Measurements from ENCODE around the gene MIGA1. TPM values are rescaled to one million over a fixed set of nuclear protein-coding genes. Genes with fewer than 3 reads are reported as not detected.

MIGA1 gene
- total RNA-seq, 1 experiment from 2014 or later, result 19.1 TPM

GRCh38 chr1:77925518-77925917 is 146.1 kb downstream of the MIGA1 start:
- no TSS peak for BruUV-seq (replicated peaks)
- DNase-seq, result no peak
- Mint-ChIP-seq H3K4me3 (ENCODE audit: low read depth, unreplicated experiment) (no peak overlapping the region), H3K27ac (ENCODE audit: unreplicated experiment) (no peak overlapping the region), H3K4me1 (ENCODE audit: low read depth, unreplicated experiment) (peaks cover 8% of the 10 kb centered on the region), H3K27me3 (ENCODE audit: unreplicated experiment) (no peaks in the 10 kb centered on the region), H3K36me3 (ENCODE audit: insufficient read depth, unreplicated experiment) (no peaks in the 10 kb centered on the region), H3K9me3 (ENCODE audit: low read depth, unreplicated experiment) (no peaks in the 10 kb centered on the region)
- intact Hi-C loops (cut with micrococcal nuclease; ENCODE audit: unreplicated experiment), result no loop called here
- CTCF ChIA-PET, result no interaction called here
- TF ChIP-seq, protein P1, sequence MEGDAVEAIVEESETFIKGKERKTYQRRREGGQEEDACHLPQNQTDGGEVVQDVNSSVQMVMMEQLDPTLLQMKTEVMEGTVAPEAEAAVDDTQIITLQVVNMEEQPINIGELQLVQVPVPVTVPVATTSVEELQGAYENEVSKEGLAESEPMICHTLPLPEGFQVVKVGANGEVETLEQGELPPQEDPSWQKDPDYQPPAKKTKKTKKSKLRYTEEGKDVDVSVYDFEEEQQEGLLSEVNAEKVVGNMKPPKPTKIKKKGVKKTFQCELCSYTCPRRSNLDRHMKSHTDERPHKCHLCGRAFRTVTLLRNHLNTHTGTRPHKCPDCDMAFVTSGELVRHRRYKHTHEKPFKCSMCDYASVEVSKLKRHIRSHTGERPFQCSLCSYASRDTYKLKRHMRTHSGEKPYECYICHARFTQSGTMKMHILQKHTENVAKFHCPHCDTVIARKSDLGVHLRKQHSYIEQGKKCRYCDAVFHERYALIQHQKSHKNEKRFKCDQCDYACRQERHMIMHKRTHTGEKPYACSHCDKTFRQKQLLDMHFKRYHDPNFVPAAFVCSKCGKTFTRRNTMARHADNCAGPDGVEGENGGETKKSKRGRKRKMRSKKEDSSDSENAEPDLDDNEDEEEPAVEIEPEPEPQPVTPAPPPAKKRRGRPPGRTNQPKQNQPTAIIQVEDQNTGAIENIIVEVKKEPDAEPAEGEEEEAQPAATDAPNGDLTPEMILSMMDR (IDR thresholded peaks at IDR 0.05; ENCODE audit: unreplicated experiment), result no peak

- no TSS peak for BruUV-seq (replicated peaks)
- no peak overlapping the region for H3K4me3 Mint-ChIP-seq (ENCODE audit: low read depth, unreplicated experiment)
- intact Hi-C loops (cut with micrococcal nuclease; ENCODE audit: unreplicated experiment), result no loop called here
- H3K9me3 Mint-ChIP-seq (ENCODE audit: low read depth, unreplicated experiment), result no peaks in the 10 kb centered on the region
- CTCF ChIA-PET, result no interaction called here
- H3K4me1 Mint-ChIP-seq (ENCODE audit: low read depth, unreplicated experiment), result peaks cover 8% of the 10 kb centered on the region
- H3K27me3 Mint-ChIP-seq (ENCODE audit: unreplicated experiment), result no peaks in the 10 kb centered on the region
- no peak for DNase-seq
- no peaks in the 10 kb centered on the region for H3K36me3 Mint-ChIP-seq (ENCODE audit: insufficient read depth, unreplicated experiment)
- TF ChIP-seq, protein P1 (IDR thresholded peaks at IDR 0.05; ENCODE audit: unreplicated experiment), result no peak
- no peak overlapping the region for H3K27ac Mint-ChIP-seq (ENCODE audit: unreplicated experiment)
Measured at GRCh38 chr1:77925956-77926355, 146.5 kb downstream of the MIGA1 start.

DNA sequence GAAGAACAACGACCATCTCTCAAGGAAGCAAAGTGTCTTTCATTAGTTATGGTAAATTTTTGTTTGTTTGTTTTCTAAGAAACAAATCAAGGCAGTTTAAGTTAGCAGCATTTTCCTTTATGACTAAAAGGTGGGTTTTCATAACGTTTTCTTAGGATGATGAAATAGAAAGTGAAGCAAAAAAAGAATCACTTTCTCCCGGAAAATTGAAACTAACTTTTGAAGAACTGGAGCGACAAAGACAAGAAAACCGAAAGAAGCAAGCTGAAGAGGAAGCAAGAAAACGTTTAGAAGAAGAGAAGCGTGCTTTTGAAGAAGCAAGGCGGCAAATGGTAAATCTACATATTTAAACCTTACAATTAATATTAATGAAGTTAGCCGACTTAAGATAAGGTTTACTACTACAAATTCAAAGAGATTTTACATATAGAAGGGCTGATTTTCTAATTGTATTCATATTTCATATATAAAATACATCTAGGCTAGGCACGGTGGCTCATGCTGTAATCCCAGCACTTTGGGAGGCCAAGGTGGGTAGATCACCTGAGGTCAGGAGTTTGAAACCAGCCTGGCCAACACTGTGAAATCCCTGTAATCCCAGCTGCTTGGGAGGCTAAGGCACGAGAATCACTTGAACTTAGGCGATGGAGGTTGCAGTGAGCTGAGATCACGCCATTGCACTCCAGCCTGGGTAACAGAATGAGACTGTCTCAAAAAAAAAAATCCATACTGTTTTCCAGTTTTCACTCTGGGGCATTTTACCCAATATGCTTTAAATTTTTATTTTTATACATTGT is 147.3 kb downstream of the MIGA1 start:
- H3K4me3 Mint-ChIP-seq (ENCODE audit: low read depth, unreplicated experiment), result no peak overlapping the region
- no peaks in the 10 kb centered on the region for H3K27me3 Mint-ChIP-seq (ENCODE audit: unreplicated experiment)
- H3K4me1 Mint-ChIP-seq (ENCODE audit: low read depth, unreplicated experiment), result peaks cover 8% of the 10 kb centered on the region
- intact Hi-C loops (cut with micrococcal nuclease; ENCODE audit: unreplicated experiment), result no loop called here
- DNase-seq, result no peak
- TF ChIP-seq, protein P1 (IDR thresholded peaks at IDR 0.05; ENCODE audit: unreplicated experiment), result no peak
- no peak overlapping the region for H3K27ac Mint-ChIP-seq (ENCODE audit: unreplicated experiment)
- no peaks in the 10 kb centered on the region for H3K9me3 Mint-ChIP-seq (ENCODE audit: low read depth, unreplicated experiment)
- H3K36me3 Mint-ChIP-seq (ENCODE audit: insufficient read depth, unreplicated experiment), result no peaks in the 10 kb centered on the region
- CTCF ChIA-PET, result no interaction called here
- no TSS peak for BruUV-seq (replicated peaks)

DNA sequence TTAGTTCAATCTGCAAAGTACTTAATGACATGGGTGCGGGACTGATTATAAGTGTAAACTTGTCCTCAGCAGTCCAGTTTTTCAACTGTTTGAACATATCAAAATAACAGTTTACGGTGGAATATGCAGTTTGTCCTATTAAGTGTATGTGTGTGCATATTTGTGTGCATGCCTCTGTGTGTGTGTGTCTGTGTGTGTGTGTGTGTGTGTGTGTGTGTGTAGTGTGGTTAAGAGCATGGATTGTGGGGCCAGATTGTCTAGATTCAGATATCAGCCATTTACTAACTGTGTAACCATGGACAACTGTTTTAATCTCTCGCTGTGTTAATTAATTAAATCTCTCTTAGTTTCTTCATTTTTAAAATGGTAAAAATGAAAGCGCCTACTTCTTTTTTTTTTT is 148.0 kb downstream of the MIGA1 start:
- H3K4me3 Mint-ChIP-seq (ENCODE audit: low read depth, unreplicated experiment), result no peak overlapping the region
- H3K27me3 Mint-ChIP-seq (ENCODE audit: unreplicated experiment), result no peaks in the 10 kb centered on the region
- H3K9me3 Mint-ChIP-seq (ENCODE audit: low read depth, unreplicated experiment), result no peaks in the 10 kb centered on the region
- H3K4me1 Mint-ChIP-seq (ENCODE audit: low read depth, unreplicated experiment), result peaks cover 8% of the 10 kb centered on the region
- no peaks in the 10 kb centered on the region for H3K36me3 Mint-ChIP-seq (ENCODE audit: insufficient read depth, unreplicated experiment)
- no TSS peak for BruUV-seq (replicated peaks)
- intact Hi-C loops (cut with micrococcal nuclease; ENCODE audit: unreplicated experiment), result no loop called here
- no peak overlapping the region for H3K27ac Mint-ChIP-seq (ENCODE audit: unreplicated experiment)
- CTCF ChIA-PET, result no interaction called here
- DNase-seq, result no peak
- TF ChIP-seq, protein P1 (IDR thresholded peaks at IDR 0.05; ENCODE audit: unreplicated experiment), result no peak

Other genes starting within 250 kb of the MIGA1 start
- 49.4 and 53.4 TPM in 2 replicates for gene ZZZ3, start 97.0 kb upstream of the MIGA1 start, total RNA-seq (2022)
- 52.9 and 61.7 TPM in 2 replicates for gene USP33, start 19.8 kb upstream of the MIGA1 start, total RNA-seq (2022)
- gene NEXN, start 109.0 kb downstream of the MIGA1 start, total RNA-seq (2022), result 1.9 and 2.0 TPM in 2 replicates
- 165 and 188 TPM in 2 replicates for gene FUBP1, start 199.4 kb downstream of the MIGA1 start, total RNA-seq (2022)
- 15.0 and 23.0 TPM in 2 replicates for gene DNAJB4, start 225.3 kb downstream of the MIGA1 start, total RNA-seq (2022)

All from Calu3 (cell line).